Muscle layer of colon (tissue), 2 donors: ENCODE data around the gene SLC5A12.

Source experiments
- H3K27ac ChIP-seq: one replicate; pipeline ENCODE4 v1.7.0; 2013; ENCODE audit warnings: low read depth, mild to moderate bottlenecking, low read length, moderate library complexity
- H3K27me3 ChIP-seq, 2 donors: one replicate each; pipeline ENCODE4 v1.7.0; 2013; ENCODE audit warnings: low read length in 2 of 2, mild to moderate bottlenecking in 2 of 2; ENCODE audit not compliant: insufficient read depth in 2 of 2, control insufficient read depth in 1 of 2
- H3K36me3 ChIP-seq: one replicate; pipeline ENCODE4 v1.7.0; 2013; ENCODE audit warnings: mild to moderate bottlenecking, low read length; ENCODE audit not compliant: insufficient read depth
- H3K4me1 ChIP-seq: one replicate; pipeline ENCODE4 v1.7.0; 2013; ENCODE audit warnings: mild to moderate bottlenecking, low read length; ENCODE audit not compliant: insufficient read depth
- H3K4me3 ChIP-seq, 2 donors: one replicate each; pipeline ENCODE4 v1.7.0; 2013; ENCODE audit warnings: low read length in 2 of 2, low read depth in 1 of 2, mild to moderate bottlenecking in 1 of 2, moderate library complexity in 1 of 2
- H3K9ac ChIP-seq: one replicate; pipeline ENCODE4 v1.7.0; 2013; ENCODE audit warnings: low read length
- H3K9me3 ChIP-seq: one replicate; pipeline ENCODE4 v1.7.0; 2013; ENCODE audit warnings: mild to moderate bottlenecking, low read length
- donor health status: abdominal sarcoma.
- donor health status: Adenocarcinoma of cecum.

SLC5A12 gene

DNA sequence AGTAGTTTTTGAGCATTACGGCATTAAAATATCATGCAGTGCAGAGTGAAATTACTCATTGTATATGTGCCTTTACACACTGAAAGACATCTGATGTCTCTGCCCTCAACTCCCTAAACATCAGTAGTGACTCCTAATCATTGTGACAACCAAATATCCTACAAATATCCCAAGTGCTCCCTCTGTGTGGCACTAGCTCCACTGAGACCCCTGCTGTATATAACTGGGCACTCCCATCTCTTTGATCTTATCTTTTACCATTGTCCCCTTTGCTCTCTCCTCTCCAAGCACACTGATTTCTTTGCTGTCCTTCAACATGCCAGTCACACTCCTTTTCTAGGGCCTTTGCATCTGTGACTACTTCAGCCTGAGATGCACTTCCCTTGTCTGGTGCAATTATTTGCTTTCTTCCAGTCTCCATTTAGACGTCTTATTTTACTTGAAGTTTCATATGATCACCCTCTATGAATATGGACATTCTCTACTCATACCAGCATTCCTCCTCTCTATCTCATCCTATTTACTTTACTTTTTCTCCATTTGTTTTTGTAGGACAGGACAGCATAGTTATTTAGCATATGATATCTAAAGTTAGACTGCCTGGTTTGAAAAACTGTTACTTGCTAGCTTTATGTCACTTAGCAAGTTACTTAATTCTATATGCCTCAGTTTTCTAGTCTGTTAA is 2.4 kb downstream of the SLC5A12 start:
- Histone ChIP-seq H3K9ac (no peak overlapping the region), H3K36me3 (no peaks in the 10 kb centered on the region), H3K9me3 (no peaks in the 10 kb centered on the region), H3K27ac (no peak overlapping the region), H3K4me1 (peaks cover 5% of the 10 kb centered on the region), H3K4me3 (no peak overlapping the region), H3K27me3 (no peaks in the 10 kb centered on the region)

DNA sequence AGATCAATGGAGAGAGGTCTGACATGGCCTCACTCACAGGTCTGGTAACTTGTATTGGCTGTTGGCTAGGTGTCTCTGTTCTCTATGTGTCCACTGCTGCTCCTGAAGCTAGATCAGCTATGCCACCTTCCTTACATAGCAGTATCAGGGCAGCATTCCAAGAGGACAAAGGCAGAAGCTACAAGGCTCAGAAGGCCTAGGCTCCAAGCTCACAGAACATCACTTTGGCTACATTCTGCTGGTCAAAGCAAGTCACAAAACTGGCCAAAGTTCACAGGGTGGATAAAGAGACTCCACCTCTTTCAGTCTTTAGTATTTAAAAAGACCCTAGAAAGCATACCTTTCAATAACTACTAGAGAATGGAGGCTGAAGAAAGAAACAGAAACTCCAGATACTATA is 4.1 kb downstream of the SLC5A12 start:
- H3K36me3 ChIP-seq = no peaks in the 10 kb centered on the region
- no peak overlapping the region for H3K9ac ChIP-seq
- no peaks in the 10 kb centered on the region for H3K9me3 ChIP-seq
- H3K4me3 ChIP-seq = no peak overlapping the region
- H3K27me3 ChIP-seq = no peaks in the 10 kb centered on the region
- H3K4me1 ChIP-seq = peaks cover 5% of the 10 kb centered on the region
- no peak overlapping the region for H3K27ac ChIP-seq

DNA sequence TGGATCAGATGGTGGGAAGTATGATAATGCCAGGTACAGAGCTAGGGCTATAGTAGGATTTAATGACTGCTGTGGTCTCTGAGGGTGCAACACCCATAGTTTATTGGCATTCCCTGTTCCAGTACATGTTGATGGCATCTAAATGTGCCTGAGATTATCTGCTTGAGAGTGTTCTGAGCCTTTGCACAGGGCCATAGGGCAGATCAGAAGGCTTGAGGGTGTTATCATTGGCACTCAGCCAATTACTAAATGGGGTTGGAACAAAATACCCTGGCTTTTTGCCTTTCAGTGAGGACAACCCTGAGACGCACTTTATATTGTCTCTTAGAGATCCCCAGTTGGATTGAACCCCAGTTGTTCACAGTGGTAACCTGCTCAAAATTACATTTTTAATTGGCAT is 6.7 kb downstream of the SLC5A12 start:
- Histone ChIP-seq H3K4me3 (no peak overlapping the region), H3K9me3 (no peaks in the 10 kb centered on the region), H3K27ac (no peak overlapping the region), H3K36me3 (no peaks in the 10 kb centered on the region), H3K27me3 (no peaks in the 10 kb centered on the region), H3K9ac (no peak overlapping the region), H3K4me1 (peaks cover 5% of the 10 kb centered on the region)

DNA sequence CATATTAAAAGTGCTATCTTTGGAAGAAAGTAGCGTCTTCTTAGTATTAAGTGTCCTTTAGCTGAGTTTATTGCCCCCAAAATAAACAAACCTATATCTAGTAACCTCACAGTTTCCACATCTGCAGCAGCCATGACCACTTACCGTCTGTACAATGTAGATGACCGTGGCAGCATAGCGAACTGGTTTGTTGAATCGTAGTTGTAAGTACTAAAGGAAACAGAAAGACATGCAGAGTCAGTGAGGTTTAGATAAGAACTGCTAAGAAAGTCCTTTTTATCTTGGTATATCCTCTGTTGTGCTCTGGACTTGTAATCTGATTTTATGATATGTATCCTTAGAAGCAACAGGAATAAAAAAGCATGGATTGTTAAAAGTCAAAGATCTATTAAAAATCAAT is 9.4 kb downstream of the SLC5A12 start:
- Histone ChIP-seq H3K9ac (no peak overlapping the region), H3K36me3 (no peaks in the 10 kb centered on the region), H3K4me3 (no peak overlapping the region), H3K4me1 (peaks cover 5% of the 10 kb centered on the region), H3K9me3 (no peaks in the 10 kb centered on the region), H3K27ac (no peak overlapping the region), H3K27me3 (no peaks in the 10 kb centered on the region)

DNA sequence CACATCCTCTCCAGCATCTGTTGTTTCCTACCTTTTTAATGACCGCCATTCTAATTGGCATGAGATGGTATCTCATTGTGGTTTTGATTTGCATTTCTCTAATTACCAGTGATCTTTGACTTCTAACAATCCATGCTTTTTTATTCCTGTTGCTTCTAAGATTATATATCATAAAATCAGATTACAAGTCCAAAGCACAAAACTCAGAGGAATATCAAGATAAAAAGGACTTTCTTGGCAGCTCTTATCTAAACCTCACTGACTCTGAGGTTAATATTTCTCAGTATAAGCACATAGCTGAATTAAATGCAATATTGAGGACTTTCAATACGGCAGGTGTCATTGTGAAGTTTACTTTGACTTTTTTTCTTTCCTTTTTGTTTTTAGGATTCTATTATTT is 11.4 kb downstream of the SLC5A12 start:
- no peak overlapping the region for H3K4me3 ChIP-seq
- H3K27me3 ChIP-seq = no peaks in the 10 kb centered on the region
- H3K9me3 ChIP-seq = no peaks in the 10 kb centered on the region

DNA sequence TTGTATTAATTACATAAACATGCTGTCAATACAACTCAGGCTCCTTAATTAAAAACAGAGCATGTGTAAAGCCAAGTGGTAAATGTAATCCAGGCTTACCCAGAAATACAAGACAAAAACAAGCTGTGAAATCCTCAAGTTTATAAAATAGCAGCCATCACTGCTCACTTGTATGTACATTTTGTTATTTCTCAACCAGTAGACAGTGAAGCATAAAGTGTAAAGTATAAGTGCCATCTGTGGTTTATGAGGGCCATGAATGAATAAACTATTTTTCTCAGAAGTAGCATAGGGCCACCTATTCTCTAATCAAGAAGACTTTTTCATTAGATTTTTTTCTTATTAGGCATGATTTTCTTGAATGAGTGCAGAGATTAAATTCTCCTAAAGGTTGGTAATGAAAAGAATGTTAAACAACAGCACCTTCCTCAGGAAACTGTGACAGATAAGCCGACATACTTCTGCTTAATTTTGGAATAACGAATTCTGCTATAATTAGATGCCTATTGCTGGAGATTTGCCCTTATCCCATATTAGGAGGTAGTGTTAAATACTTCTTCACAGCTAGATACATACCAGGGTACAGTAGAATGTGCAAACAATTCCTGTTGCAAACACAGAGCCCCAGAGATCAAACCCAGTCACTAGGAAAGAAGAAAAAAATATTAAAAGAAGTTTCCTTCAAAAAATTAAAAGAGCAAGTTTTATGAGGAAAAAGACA is 13.0 kb downstream of the SLC5A12 start:
- Histone ChIP-seq H3K4me1 (peaks cover 10% of the 10 kb centered on the region), H3K9ac (no peak overlapping the region), H3K36me3 (no peaks in the 10 kb centered on the region), H3K27me3 (no peaks in the 10 kb centered on the region), H3K4me3 (no peak overlapping the region), H3K9me3 (no peaks in the 10 kb centered on the region), H3K27ac (peak overlapping the region; percentile 24)

More for the DNA sequence above, 11.4 kb downstream of the SLC5A12 start:
- Histone ChIP-seq H3K36me3 (no peaks in the 10 kb centered on the region), H3K27ac (no peak overlapping the region), H3K4me1 (peaks cover 6% of the 10 kb centered on the region), H3K9ac (no peak overlapping the region)

DNA sequence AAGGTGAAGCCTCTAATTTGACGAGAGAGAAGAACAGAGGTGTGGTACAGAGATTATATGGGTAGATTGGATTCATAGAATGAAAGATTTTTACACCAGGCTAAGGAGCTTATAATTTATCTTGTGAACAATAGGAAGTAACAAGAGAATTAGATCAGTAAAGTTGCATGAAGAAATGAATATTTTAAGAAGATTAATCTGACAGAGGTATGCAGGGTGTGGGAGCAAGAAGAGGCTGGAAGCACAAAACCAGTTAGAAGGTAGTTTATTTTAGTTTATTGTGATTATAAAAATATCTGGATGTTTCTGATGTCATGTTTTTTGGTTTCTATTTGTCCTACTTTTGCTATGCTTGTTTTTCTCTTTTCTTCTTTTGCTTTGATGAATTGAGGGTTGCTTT is 15.7 kb downstream of the SLC5A12 start:
- Histone ChIP-seq H3K4me3 (no peak overlapping the region), H3K4me1 (peaks cover 10% of the 10 kb centered on the region), H3K27ac (no peak overlapping the region)

DNA sequence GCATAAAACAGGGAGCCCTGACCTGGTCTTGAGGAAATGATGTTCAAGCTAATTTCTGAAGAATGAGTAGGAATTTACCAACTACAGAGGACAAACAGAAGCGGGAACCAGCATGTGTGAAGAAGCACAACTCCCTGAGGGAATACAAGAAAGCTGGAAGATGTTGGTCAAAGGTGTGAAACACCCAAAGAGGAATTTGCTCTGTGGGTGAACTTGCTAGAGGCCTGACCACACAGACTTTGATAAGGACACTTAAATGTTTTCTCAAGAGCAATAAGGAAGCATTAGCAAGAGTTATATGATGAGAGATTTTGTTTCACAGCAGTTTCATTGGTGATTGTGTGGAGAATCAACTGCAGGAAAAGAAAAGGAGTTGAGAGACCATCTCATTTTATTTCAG is 17.6 kb downstream of the SLC5A12 start:
- no peak overlapping the region for H3K9ac ChIP-seq
- H3K27ac ChIP-seq = no peak overlapping the region

More for the DNA sequence above, 15.7 kb downstream of the SLC5A12 start:
- Histone ChIP-seq H3K9ac (no peak overlapping the region), H3K36me3 (no peaks in the 10 kb centered on the region), H3K27me3 (no peaks in the 10 kb centered on the region), H3K9me3 (no peaks in the 10 kb centered on the region)

DNA sequence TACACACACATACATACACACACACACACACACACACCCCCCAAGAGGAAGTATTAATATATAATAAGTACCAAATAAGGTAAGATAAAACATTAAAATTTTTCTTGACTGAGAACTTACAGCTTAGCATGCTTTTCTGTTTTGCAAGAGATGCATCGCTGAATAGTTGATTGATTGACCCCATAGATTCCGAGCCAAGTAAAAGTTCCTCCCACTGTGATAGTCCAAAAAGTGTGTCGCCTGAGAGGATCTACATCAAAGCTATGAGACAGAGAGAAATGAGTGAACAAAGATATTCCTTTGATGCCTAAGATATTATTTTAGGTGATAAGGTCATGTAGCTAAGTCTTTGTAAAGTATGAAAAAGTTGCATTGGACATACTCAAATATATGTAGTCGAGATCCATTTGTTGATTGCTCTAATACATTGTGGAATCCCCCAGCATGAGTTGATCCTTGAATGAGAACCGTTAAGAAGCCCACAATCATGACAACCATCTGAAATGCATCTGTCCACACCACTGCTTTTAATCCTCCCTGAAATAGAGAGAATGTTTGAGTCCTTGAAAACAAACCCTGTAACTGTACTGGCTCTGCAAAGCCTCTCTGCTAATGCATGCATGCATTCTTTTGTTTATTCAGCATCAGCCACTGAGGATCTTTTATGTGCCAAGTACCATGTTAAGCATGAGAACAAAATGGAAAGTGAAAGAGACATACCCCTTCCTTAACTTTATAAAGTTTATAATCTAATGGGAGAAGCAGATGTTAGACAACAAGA is 18.3 kb downstream of the SLC5A12 start:
- Histone ChIP-seq H3K9me3 (no peaks in the 10 kb centered on the region), H3K4me3 (no peak overlapping the region), H3K27ac (no peak overlapping the region), H3K27me3 (no peaks in the 10 kb centered on the region), H3K9ac (no peak overlapping the region), H3K36me3 (no peaks in the 10 kb centered on the region), H3K4me1 (peaks cover 10% of the 10 kb centered on the region)

More for the DNA sequence above, 17.6 kb downstream of the SLC5A12 start:
- Histone ChIP-seq H3K4me1 (peaks cover 10% of the 10 kb centered on the region), H3K9me3 (no peaks in the 10 kb centered on the region), H3K27me3 (no peaks in the 10 kb centered on the region), H3K4me3 (no peak overlapping the region), H3K36me3 (no peaks in the 10 kb centered on the region)

DNA sequence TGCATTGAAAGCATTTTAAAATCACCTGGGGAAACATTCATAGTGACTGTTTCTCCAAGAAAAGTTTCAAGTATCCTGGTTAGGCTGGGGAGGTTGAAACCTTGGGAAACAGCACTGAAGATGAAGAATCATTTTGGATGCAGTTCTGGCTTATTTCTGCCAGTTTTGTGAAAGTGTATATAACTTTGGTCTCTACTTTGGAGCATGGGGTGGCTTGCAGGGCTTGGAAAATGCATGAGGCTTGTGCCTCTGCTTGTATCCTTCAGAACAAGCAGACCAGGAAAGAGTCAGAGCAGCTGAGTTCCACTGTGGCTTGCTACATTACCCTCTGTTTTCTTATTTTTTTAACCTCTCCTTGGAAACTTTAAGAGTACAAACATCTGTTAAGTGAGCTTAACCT is 19.5 kb downstream of the SLC5A12 start:
- H3K36me3 ChIP-seq = no peaks in the 10 kb centered on the region
- H3K9ac ChIP-seq = no peak overlapping the region
- no peak overlapping the region for H3K27ac ChIP-seq
- peaks cover 10% of the 10 kb centered on the region for H3K4me1 ChIP-seq
- no peaks in the 10 kb centered on the region for H3K9me3 ChIP-seq
- no peak overlapping the region for H3K4me3 ChIP-seq
- H3K27me3 ChIP-seq = no peaks in the 10 kb centered on the region

DNA sequence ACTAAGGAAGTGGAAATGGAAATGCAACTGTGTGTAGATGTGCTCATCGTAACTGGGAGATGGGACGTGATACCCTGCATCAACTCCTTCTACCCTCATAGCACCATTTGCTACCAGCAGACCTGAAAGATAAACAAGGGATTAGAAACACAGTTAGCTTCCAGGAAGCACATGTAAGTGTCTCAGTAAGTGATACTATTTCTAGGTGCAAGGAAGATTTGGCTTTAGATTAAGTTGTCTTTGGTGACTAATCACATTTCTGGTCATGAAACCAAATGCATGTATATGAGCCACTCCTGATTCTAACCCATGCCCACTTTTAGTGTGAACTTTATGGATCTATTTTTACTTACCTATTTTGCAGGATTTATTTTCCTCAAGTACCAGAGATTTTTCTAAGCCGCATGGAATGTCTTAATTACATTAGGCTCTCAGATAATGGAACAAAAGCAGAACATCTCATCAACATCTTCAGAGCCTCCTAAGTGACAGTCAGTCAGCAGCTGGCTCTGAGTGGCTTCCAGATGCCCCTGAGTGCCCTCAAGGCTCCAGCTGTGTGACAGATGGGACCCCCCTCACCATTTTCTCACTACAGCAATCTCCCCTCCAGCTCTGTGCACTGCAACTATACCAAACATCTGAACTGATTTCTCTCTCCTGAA is 21.2 kb downstream of the SLC5A12 start:
- Histone ChIP-seq H3K4me1 (peaks cover 4% of the 10 kb centered on the region), H3K9ac (no peak overlapping the region), H3K9me3 (no peaks in the 10 kb centered on the region)

More for the DNA sequence above, 21.2 kb downstream of the SLC5A12 start:
- H3K36me3 ChIP-seq = no peaks in the 10 kb centered on the region
- H3K27ac ChIP-seq = no peak overlapping the region
- no peaks in the 10 kb centered on the region for H3K27me3 ChIP-seq
- no peak overlapping the region for H3K4me3 ChIP-seq
